Panc1 (cell line): Measurements from ENCODE around the gene WASF2. TPM values are rescaled to one million over a fixed set of nuclear protein-coding genes. Genes with fewer than 3 reads are reported as not detected.

Experiments used
- ATAC-seq: fragments of 200-7000 bp; cut with Tn5 transposase; 2 replicates; pipeline ENCODE4 v1.9.1; 2020; ENCODE audit warnings: mild to moderate bottlenecking, moderate library complexity
- BruUV-seq: library from RNA; stranded (reverse); fragments of 400-500 nt; replicated peaks from 2 replicates; lab custom pipeline; 2021; lab: Mats Ljungman, UMichigan
- CTCF ChIA-PET: fragments of 300-600 bp; sonication (Branson Sonifier 250); formaldehyde crosslinking; loops from one replicate; lab custom pipeline; 2022; ENCODE audit warnings: antibody characterized with exemption; lab: Charles Lee
- POLR2A ChIA-PET: fragments of 300-600 bp; sonication (Branson Sonifier 250); formaldehyde crosslinking; loops from one replicate; lab custom pipeline; 2022; ENCODE audit warnings: antibody characterized with exemption; lab: Charles Lee
- DNase-seq: peaks from one replicate; pipeline ENCODE4 v3.0.0-alpha.2; 2010; ENCODE audit warnings: low read depth, low spot score
- H3K27ac ChIP-seq: 2 replicates; pipeline ENCODE4 v1.5.1; 2011; ENCODE audit warnings: mild to moderate bottlenecking, low read length, inconsistent platforms
- H3K27me3 ChIP-seq: fragments of 200-500 bp; sonication (Bioruptor generic); 2 replicates; pipeline ENCODE4 v1.6.0; 2014; ENCODE audit warnings: low read length, inconsistent platforms; ENCODE audit not compliant: control insufficient read depth, insufficient read depth
- H3K36me3 ChIP-seq: fragments of 200-500 bp; sonication (Bioruptor generic); 2 replicates; pipeline ENCODE4 v1.5.1; 2014; ENCODE audit warnings: inconsistent platforms, mild to moderate bottlenecking, low read length, moderate library complexity; ENCODE audit not compliant: control insufficient read depth, insufficient read depth
- H3K4me1 ChIP-seq: 2 replicates; pipeline ENCODE4 v1.5.1; 2011; ENCODE audit warnings: inconsistent platforms, mild to moderate bottlenecking, low read length, moderate library complexity; ENCODE audit not compliant: control insufficient read depth, insufficient read depth
- H3K4me3 ChIP-seq, 2 experiments: 2 replicates each; pipeline ENCODE4 v1.5.1; 2011 to 2012; ENCODE audit warnings: low read depth in 2 of 2, low read length in 2 of 2, mild to moderate bottlenecking in 2 of 2, inconsistent platforms in 1 of 2, moderate library complexity in 1 of 2
- H3K9me3 ChIP-seq: fragments of 200-500 bp; sonication (Bioruptor generic); 2 replicates; pipeline ENCODE4 v1.5.1; 2014; ENCODE audit warnings: low read depth, mild to moderate bottlenecking, inconsistent platforms, low read length, moderate library complexity; ENCODE audit not compliant: control insufficient read depth, insufficient read depth
- CTCF ChIP-seq: fragments of 450-650 bp; IDR thresholded peaks from 2 replicates; pipeline ENCODE4 v1.5.1; 2017; ENCODE audit warnings: mild to moderate bottlenecking
- POLR2AphosphoS5 ChIP-seq: IDR thresholded peaks from 2 replicates; pipeline ENCODE4 v1.6.1; 2012; ENCODE audit warnings: mild to moderate bottlenecking, low read depth, low read length, moderate library complexity
- REST ChIP-seq, 2 experiments: IDR thresholded peaks; 2 replicates each; pipeline ENCODE4 v1.6.1; 2011 to 2012; ENCODE audit warnings: low read depth in 2 of 2, control low read depth in 1 of 2, low read length in 1 of 2, mild to moderate bottlenecking in 1 of 2, moderate library complexity in 1 of 2; ENCODE audit not compliant: insufficient read depth in 1 of 2
- SIN3A ChIP-seq: IDR thresholded peaks from 2 replicates; pipeline ENCODE4 v1.6.1; 2012; ENCODE audit warnings: low read depth, mild to moderate bottlenecking, low read length, moderate library complexity, borderline replicate concordance; ENCODE audit not compliant: insufficient read depth
- TCF7L2 ChIP-seq: IDR thresholded peaks from 2 replicates; pipeline ENCODE4 v1.6.1; 2011; ENCODE audit warnings: mild to moderate bottlenecking, low read depth, low read length, inconsistent platforms
- in situ Hi-C: cut with HindIII; loops from 2 replicates; pipeline ENCODE4 v1.10.0; 2016; ENCODE audit warnings: low sequenced_read_pairs, low pct_unique_long_range_greater_than_20kb
- intact Hi-C: fragments of 100-400 bp; cut with micrococcal nuclease; formaldehyde crosslinking; loops from one replicate; pipeline ENCODE4 v1.10.0; 2022; ENCODE audit not compliant: unreplicated experiment
- total RNA-seq: library from RNA; stranded (reverse); gene quantifications from one replicate; pipeline ENCODE4 v1.2.1, GENCODE V29; 2021; ENCODE audit not compliant: unreplicated experiment

WASF2 gene
- total RNA-seq, 1 experiment from 2014 or later, result 121 TPM

GRCh38 chr1:27446496-27447020 lies 43.4 kb downstream of the WASF2 start:
- ATAC-seq (no peak), DNase-seq (no peak)
- no TSS peak for BruUV-seq
- no peaks in the 10 kb centered on the region for H3K9me3 ChIP-seq
- in situ Hi-C loops (no loop called here), intact Hi-C loops (no loop called here)
- POLR2A ChIA-PET, result interaction anchor here (0.6 to 0.7 kb wide), 2 partner anchors 22 to 104 kb away, joined by 3 to 4 read pairs; no protein-coding TSS in a partner anchor
- no peak for TF ChIP-seq SIN3A
- no peak for TF ChIP-seq POLR2AphosphoS5
- 0 out of 2 replicates have a peak, but pooled peaks cover 3% of the 10 kb centered on the region for H3K4me1 ChIP-seq
- no peaks in the 10 kb centered on the region for H3K36me3 ChIP-seq
- H3K27ac ChIP-seq, result no peak overlapping the region
- H3K27me3 ChIP-seq, result no peaks in the 10 kb centered on the region
- H3K4me3 ChIP-seq, result no peak overlapping the region
- CTCF ChIA-PET, result interaction anchor here (0.7 kb wide), 1 partner anchor 111 kb away, joined by 3 read pairs; no protein-coding TSS in a partner anchor

- intact Hi-C loops, result no loop called here
- in situ Hi-C loops, result no loop called here
- ChIA-PET CTCF (interaction anchor here (0.7 kb wide), 1 partner anchor 112 kb away, joined by 3 read pairs; no protein-coding TSS in a partner anchor), POLR2A (interaction anchor here (0.6 to 0.7 kb wide), 2 partner anchors 119 to 1424 kb away, joined by 7 to 10 read pairs; no protein-coding TSS in a partner anchor)
- H3K27ac ChIP-seq, result no peak overlapping the region
- DNase-seq (no peak), ATAC-seq (no peak)
- no peaks in the 10 kb centered on the region for H3K27me3 ChIP-seq
- no peak overlapping the region for H3K4me3 ChIP-seq
- no TSS peak for BruUV-seq
- H3K9me3 ChIP-seq, result no peaks in the 10 kb centered on the region
- 0 out of 2 replicates have a peak, but pooled peaks cover 3% of the 10 kb centered on the region for H3K4me1 ChIP-seq
- no peak for TF ChIP-seq TCF7L2
- TF ChIP-seq CTCF, result no peak
- no peak for TF ChIP-seq SIN3A
- no peak for TF ChIP-seq POLR2AphosphoS5
- TF ChIP-seq REST (IDR thresholded peaks at IDR 0.05; ENCODE audit: insufficient read depth in 1 of 2, low read depth in 2 of 2, low read length in 1 of 2), result no peak
- H3K36me3 ChIP-seq, result no peaks in the 10 kb centered on the region
Measured at GRCh38 chr1:27445177-27445936, 44.6 kb downstream of the WASF2 start.
